ENCODE measurements around the gene SFXN3.
A peak's percentile ranks its signal among the peaks of the same experiment; 100 is the strongest.

- peak in 1 of 6 experiments; percentile 5 for TF ChIP-seq CTCF (IDR thresholded peaks at IDR 0.05)
- TF ChIP-seq POLR2A (IDR thresholded peaks at IDR 0.05) = peak in 2 of 4 donors; percentile 18 to 37
These were observed 30.1 kb downstream of the SFXN3 start for GRCh38 chr10:101060951-101061623.

Data from esophagus squamous epithelium (tissue), 4 donors.